ENCODE data around the gene HIPK2. TPM values are rescaled to one million over a fixed set of nuclear protein-coding genes. Genes with fewer than 3 reads are reported as not detected.

The HIPK2 gene
- polyA plus RNA-seq, 2 of the 4 experiments (the other 2 are of a cell fraction), result 11.3 to 12.1 TPM

GRCh38 chr7:139737221-139738100 lies 40.3 kb downstream of the HIPK2 start (continued):
- no peak for TF ChIP-seq HEYL (CRISPR knock-in tag; IDR thresholded peaks at IDR 0.05)
- TF ChIP-seq ELK1 (IDR thresholded peaks at IDR 0.05; ENCODE audit: low read depth, low read length), result no peak
- no peak for TF ChIP-seq ESRRA (IDR thresholded peaks at IDR 0.05; ENCODE audit: borderline replicate concordance, low read length)
- no peak for TF ChIP-seq MYC (IDR thresholded peaks at IDR 0.05; ENCODE audit: borderline replicate concordance, low read length)
- TF ChIP-seq HDAC2 (IDR thresholded peaks at IDR 0.05), result no peak
- no peak for TF ChIP-seq PHF8 (IDR thresholded peaks at IDR 0.05; ENCODE audit: borderline replicate concordance, low read depth)
- no peak for TF ChIP-seq NR3C1 (IDR thresholded peaks at IDR 0.05)
- TF ChIP-seq RNF2 (IDR thresholded peaks at IDR 0.05; ENCODE audit: borderline replicate concordance, low read depth), result no peak
- TF ChIP-seq JUNB (IDR thresholded peaks at IDR 0.05), result no peak

GRCh38 chr7:139735912-139736595 lies 41.7 kb downstream of the HIPK2 start:
- ChIA-PET POLR2A (no interaction called here), CTCF (interaction anchor here (1.1 to 3.4 kb wide), 2 partner anchors 16 to 21 kb away, joined by 3 to 13 read pairs; no protein-coding TSS in a partner anchor)
- DNase-seq (ENCODE audit: low read depth in 1 of 2, low spot score in 1 of 2) (no peak), FAIRE-seq (no peak), ATAC-seq (no peak)
- 91% methylated on average over 9 of the region's 9 CpGs for WGBS (ENCODE audit: missing lambda C conversion rate)
- Histone ChIP-seq H3K9me3 (peaks cover 10% of the 10 kb centered on the region; the same call in 1 of the 3 replicates), H3K27ac (peak overlapping the region; percentile 41 to 77; a peak in 3 of 6 replicates), H3K4me2 (no peak overlapping the region), H3K4me3 (no peak overlapping the region), H3K4me1 (peaks cover 76% of the 10 kb centered on the region)
- TF ChIP-seq FOSL2 (IDR thresholded peaks at IDR 0.05) (no peak), FOSL2 (CRISPR knock-in tag; IDR thresholded peaks at IDR 0.05) (no peak), MAFK (IDR thresholded peaks at IDR 0.05; ENCODE audit: partially characterized antibody) (no peak), HOXB5 (CRISPR knock-in tag; IDR thresholded peaks at IDR 0.05) (no peak), POLR2A (IDR thresholded peaks at IDR 0.05; ENCODE audit: low read length) (no peak), GATA3 (IDR thresholded peaks at IDR 0.05; ENCODE audit: borderline replicate concordance) (no peak), CHD4 (IDR thresholded peaks at IDR 0.05; ENCODE audit: borderline replicate concordance) (no peak), CBX2 (IDR thresholded peaks at IDR 0.05; ENCODE audit: borderline replicate concordance, low read depth) (no peak), HOXB13 (CRISPR knock-in tag; IDR thresholded peaks at IDR 0.05; ENCODE audit: low read depth) (no peak), NR3C1 (IDR thresholded peaks at IDR 0.05) (no peak), NFE2L2 (conservative IDR thresholded peaks at IDR 0.05; ENCODE audit: low read length) (no peak), FOSB (CRISPR knock-in tag; IDR thresholded peaks at IDR 0.05) (no peak), PHF8 (IDR thresholded peaks at IDR 0.05; ENCODE audit: borderline replicate concordance, low read depth) (no peak), CTCF (IDR thresholded peaks at IDR 0.05) (no peak), EHMT2 (IDR thresholded peaks at IDR 0.05; ENCODE audit: low read depth) (no peak), POLR2AphosphoS2 (conservative IDR thresholded peaks at IDR 0.05; ENCODE audit: low read length) (no peak), SMC3 (IDR thresholded peaks at IDR 0.05) (no peak)

Data from A549 (cell line).